ENCODE measurements around the gene MYLK4.

Gene MYLK4

DNA sequence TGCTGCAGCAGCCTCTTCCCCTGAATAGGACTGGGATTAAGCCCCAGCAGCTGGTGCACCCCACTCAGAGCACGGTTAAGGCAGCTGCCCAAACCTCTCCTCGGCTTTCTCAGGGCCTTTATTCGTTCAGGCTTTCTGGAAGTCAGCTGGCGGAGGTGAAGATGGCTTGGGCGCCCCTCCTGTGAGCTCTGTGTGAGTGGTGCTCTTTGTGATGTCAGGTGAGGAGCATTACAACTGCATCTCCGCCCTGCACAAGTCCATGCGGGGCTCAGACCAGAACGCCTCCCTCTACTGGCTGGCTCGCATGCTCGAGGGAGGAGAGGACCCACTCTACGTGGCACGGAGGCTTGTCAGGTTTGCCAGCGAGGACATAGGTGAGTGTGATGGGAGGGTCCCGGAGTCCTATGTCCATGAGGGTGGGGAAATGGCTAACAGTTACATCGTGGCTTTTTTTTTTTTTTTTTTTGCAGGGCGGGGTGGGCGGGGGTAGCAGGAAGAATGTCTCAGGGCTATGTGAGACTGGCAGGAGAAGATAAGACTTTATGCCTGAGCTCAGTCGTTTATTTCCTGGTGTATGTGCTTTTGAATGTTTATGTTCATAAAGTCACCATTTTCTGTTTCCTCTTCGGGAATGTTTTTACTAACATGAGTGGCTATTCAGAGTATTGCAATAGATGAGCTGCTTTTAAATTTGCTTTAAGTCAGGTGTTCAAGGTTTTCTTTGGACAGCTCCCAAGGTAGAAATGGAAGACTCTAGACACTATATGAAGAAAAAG is 32.7 kb upstream of the MYLK4 start:
- Histone ChIP-seq H2AFZ (ENCODE audit: low read length) (no peak overlapping the region), H3K9me3 (ENCODE audit: insufficient read depth, low read depth, low read length) (no peaks in the 10 kb centered on the region), H3K4me1 (ENCODE audit: insufficient read depth, low read length, poor library complexity, severe bottlenecking) (peaks cover 34% of the 10 kb centered on the region), H3K4me2 (ENCODE audit: low read depth, low read length, poor library complexity, severe bottlenecking) (peak overlapping the region; percentile 70), H3K9ac (ENCODE audit: low read depth, low read length, poor library complexity, severe bottlenecking) (peak overlapping the region; percentile 55), H3F3A (ENCODE audit: low read depth) (no peaks in the 10 kb centered on the region), H3K27me3 (ENCODE audit: insufficient read depth, low read length, poor library complexity, severe bottlenecking) (no peaks in the 10 kb centered on the region), H3K79me2 (ENCODE audit: insufficient read depth, low read length) (peaks cover 84% of the 10 kb centered on the region), H3K36me3 (ENCODE audit: insufficient read depth, low read length) (peaks cover 76% of the 10 kb centered on the region; the same call in 1 of the 2 replicates), H3K9me2 (replicated peaks; ENCODE audit: low read depth, low read length) (no peaks in the 10 kb centered on the region), H4K20me1 (ENCODE audit: insufficient read depth, low read length, poor library complexity, severe bottlenecking) (no peaks in the 10 kb centered on the region), H3K4me3 (ENCODE audit: low read length, poor library complexity, severe bottlenecking) (peak overlapping the region; percentile 51)
- TF ChIP-seq, protein P1, sequence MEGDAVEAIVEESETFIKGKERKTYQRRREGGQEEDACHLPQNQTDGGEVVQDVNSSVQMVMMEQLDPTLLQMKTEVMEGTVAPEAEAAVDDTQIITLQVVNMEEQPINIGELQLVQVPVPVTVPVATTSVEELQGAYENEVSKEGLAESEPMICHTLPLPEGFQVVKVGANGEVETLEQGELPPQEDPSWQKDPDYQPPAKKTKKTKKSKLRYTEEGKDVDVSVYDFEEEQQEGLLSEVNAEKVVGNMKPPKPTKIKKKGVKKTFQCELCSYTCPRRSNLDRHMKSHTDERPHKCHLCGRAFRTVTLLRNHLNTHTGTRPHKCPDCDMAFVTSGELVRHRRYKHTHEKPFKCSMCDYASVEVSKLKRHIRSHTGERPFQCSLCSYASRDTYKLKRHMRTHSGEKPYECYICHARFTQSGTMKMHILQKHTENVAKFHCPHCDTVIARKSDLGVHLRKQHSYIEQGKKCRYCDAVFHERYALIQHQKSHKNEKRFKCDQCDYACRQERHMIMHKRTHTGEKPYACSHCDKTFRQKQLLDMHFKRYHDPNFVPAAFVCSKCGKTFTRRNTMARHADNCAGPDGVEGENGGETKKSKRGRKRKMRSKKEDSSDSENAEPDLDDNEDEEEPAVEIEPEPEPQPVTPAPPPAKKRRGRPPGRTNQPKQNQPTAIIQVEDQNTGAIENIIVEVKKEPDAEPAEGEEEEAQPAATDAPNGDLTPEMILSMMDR (conservative IDR thresholded peaks at IDR 0.05; ENCODE audit: low read length) = peak; percentile 50
- TF ChIP-seq EZH2phosphoT487 (IDR thresholded peaks at IDR 0.05; ENCODE audit: borderline replicate concordance) = no peak

DNA sequence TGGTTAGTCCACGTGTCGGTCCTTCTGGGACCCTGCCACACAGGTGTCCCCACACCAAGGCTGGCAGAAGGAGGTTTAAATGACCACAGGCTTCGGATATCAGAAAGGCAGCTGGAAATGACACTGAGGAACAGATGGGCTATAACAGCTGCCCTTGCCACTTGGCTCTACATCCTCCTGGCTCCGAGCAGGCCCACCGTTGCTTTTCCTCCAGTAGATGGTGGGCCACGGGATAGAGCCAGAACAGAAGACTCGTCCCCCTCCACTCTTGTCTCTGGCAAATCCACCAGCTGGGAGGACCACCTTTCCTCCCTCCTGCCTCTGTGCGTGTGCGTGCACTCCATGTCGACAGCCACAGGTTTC is 32.1 kb upstream of the MYLK4 start:
- no peaks in the 10 kb centered on the region for H3K9me3 ChIP-seq (ENCODE audit: insufficient read depth, low read depth, low read length)
- H3F3A ChIP-seq (ENCODE audit: low read depth) = no peaks in the 10 kb centered on the region
- peaks cover 79% of the 10 kb centered on the region; the same call in 1 of the 2 replicates for H3K36me3 ChIP-seq (ENCODE audit: insufficient read depth, low read length)
- H3K9ac ChIP-seq (ENCODE audit: low read depth, low read length, poor library complexity, severe bottlenecking) = peak overlapping the region; percentile 38
- H3K79me2 ChIP-seq (ENCODE audit: insufficient read depth, low read length) = peaks cover 88% of the 10 kb centered on the region
- peak overlapping the region; percentile 27 for H3K4me3 ChIP-seq (ENCODE audit: low read length, poor library complexity, severe bottlenecking)
- H3K4me1 ChIP-seq (ENCODE audit: insufficient read depth, low read length, poor library complexity, severe bottlenecking) = peaks cover 34% of the 10 kb centered on the region
- no peaks in the 10 kb centered on the region for H3K9me2 ChIP-seq (replicated peaks; ENCODE audit: low read depth, low read length)
- TF ChIP-seq, protein P1 (conservative IDR thresholded peaks at IDR 0.05; ENCODE audit: low read length) = no peak
- no peak for TF ChIP-seq EZH2phosphoT487 (IDR thresholded peaks at IDR 0.05; ENCODE audit: borderline replicate concordance)
- no peak overlapping the region for H2AFZ ChIP-seq (ENCODE audit: low read length)
- no peaks in the 10 kb centered on the region for H3K27me3 ChIP-seq (ENCODE audit: insufficient read depth, low read length, poor library complexity, severe bottlenecking)
- no peaks in the 10 kb centered on the region for H4K20me1 ChIP-seq (ENCODE audit: insufficient read depth, low read length, poor library complexity, severe bottlenecking)
- H3K4me2 ChIP-seq (ENCODE audit: low read depth, low read length, poor library complexity, severe bottlenecking) = peak overlapping the region; percentile 62

DNA sequence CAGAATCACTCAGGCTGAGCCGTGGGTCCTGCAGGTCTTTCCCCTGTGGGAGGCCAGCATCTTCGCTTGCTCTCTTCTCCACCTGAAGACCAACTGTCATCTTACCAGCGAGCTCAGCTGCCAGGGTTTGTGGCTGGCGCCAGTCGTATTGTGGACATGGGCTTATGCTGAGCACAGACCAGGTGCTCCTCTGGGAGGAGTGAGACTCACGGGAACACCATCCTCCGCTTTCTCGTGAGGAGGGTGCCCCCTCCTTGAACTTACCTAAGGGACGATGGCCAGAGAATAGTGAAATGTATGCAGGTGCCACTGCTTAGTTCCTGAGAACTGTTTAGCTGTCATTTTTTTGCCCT is 31.6 kb upstream of the MYLK4 start:
- Histone ChIP-seq H3K9me3 (ENCODE audit: insufficient read depth, low read depth, low read length) (no peaks in the 10 kb centered on the region), H3F3A (ENCODE audit: low read depth) (no peaks in the 10 kb centered on the region), H3K36me3 (ENCODE audit: insufficient read depth, low read length) (peaks cover 79% of the 10 kb centered on the region; the same call in 1 of the 2 replicates), H3K27me3 (ENCODE audit: insufficient read depth, low read length, poor library complexity, severe bottlenecking) (no peaks in the 10 kb centered on the region), H2AFZ (ENCODE audit: low read length) (no peak overlapping the region), H3K9me2 (replicated peaks; ENCODE audit: low read depth, low read length) (no peaks in the 10 kb centered on the region), H3K79me2 (ENCODE audit: insufficient read depth, low read length) (peaks cover 88% of the 10 kb centered on the region), H4K20me1 (ENCODE audit: insufficient read depth, low read length, poor library complexity, severe bottlenecking) (no peaks in the 10 kb centered on the region), H3K4me3 (ENCODE audit: low read length, poor library complexity, severe bottlenecking) (no peak overlapping the region), H3K4me1 (ENCODE audit: insufficient read depth, low read length, poor library complexity, severe bottlenecking) (peaks cover 37% of the 10 kb centered on the region), H3K4me2 (ENCODE audit: low read depth, low read length, poor library complexity, severe bottlenecking) (peak overlapping the region; percentile 62), H3K9ac (ENCODE audit: low read depth, low read length, poor library complexity, severe bottlenecking) (peak overlapping the region; percentile 38)
- TF ChIP-seq EZH2phosphoT487 (IDR thresholded peaks at IDR 0.05; ENCODE audit: borderline replicate concordance) = no peak
- TF ChIP-seq, protein P1 (conservative IDR thresholded peaks at IDR 0.05; ENCODE audit: low read length) = no peak

Measured in Loucy (cell line).